ENCODE measurements around the gene GREB1.

GREB1 gene

DNA sequence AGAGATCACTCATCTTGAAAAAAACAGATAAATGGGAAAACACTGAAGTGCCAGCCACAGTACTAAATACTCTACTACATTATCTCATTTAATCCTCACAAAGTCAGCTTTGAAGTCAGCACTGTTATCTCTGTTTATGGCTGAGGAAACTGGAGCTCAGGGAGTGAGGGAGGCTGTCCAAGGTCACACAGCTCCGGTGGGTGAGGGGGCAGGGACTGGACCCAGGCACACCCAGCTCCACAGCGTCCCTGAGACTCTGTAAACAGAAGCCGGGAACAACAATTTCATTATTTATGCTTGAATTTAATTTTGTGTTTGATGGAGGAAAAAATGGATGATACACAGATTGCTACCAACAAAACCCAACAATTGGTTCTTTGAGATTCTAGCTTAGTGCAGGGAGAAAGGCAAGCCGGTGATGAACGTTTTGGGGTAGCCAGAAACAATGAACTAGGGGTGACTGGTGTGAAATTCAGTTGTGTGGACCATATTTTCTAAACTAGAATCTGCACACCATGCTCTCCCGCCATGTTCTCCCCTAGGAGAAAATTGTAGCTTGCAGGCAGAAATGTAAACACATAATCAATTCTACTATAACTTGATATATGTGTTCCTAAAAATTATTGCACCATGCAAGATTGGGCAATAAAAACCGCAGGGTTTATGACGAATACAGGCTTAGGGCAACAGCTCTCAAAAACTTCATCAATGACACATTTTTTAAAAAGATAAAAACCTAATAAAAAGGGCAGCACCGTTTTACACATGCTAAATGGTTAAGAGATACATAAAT is at the start of gene GREB1:
Gene GREB1, plus strand, starts transcription at position 768 of the 793 bp plus-strand sequence. CDS start 22,570 bp downstream, outside the sequence.
- no peak within 1 kb of the TSS for H3K9ac ChIP-seq (ENCODE audit: low read length)
- H3K4me1 ChIP-seq (ENCODE audit: control insufficient read depth, insufficient read depth, low read length): no peaks in the 10 kb centered on the region
- no peaks in the 10 kb centered on the region for H3K9me3 ChIP-seq (ENCODE audit: control insufficient read depth, low read length)
- no peaks in the 10 kb centered on the region for H3K36me3 ChIP-seq (ENCODE audit: control insufficient read depth, insufficient read depth, low read length)
- H3K27me3 ChIP-seq (ENCODE audit: control insufficient read depth, insufficient read depth, low read length): no peaks in the 10 kb centered on the region
- H3K4me3 ChIP-seq (ENCODE audit: low read length): no peak within 1 kb of the TSS

- no peaks in the 10 kb centered on the region for H3K9me3 ChIP-seq (ENCODE audit: control insufficient read depth, low read length)
- H3K27me3 ChIP-seq (ENCODE audit: control insufficient read depth, insufficient read depth, low read length): peaks cover 15% of the 10 kb centered on the region
- no peak overlapping the region for H3K4me3 ChIP-seq (ENCODE audit: low read length)
- no peak overlapping the region for H3K9ac ChIP-seq (ENCODE audit: low read length)
- H3K4me1 ChIP-seq (ENCODE audit: control insufficient read depth, insufficient read depth, low read length): no peaks in the 10 kb centered on the region
- no peaks in the 10 kb centered on the region for H3K36me3 ChIP-seq (ENCODE audit: control insufficient read depth, insufficient read depth, low read length)
Measured at GRCh38 chr2:11488809-11489208, 45.0 kb upstream of the GREB1 start.

GRCh38 chr2:11490194-11490593 is 43.7 kb upstream of the GREB1 start:
- Histone ChIP-seq H3K9me3 (ENCODE audit: control insufficient read depth, low read length) (no peaks in the 10 kb centered on the region), H3K4me1 (ENCODE audit: control insufficient read depth, insufficient read depth, low read length) (no peaks in the 10 kb centered on the region), H3K9ac (ENCODE audit: low read length) (no peak overlapping the region), H3K4me3 (ENCODE audit: low read length) (no peak overlapping the region), H3K27me3 (ENCODE audit: control insufficient read depth, insufficient read depth, low read length) (peaks cover 11% of the 10 kb centered on the region), H3K36me3 (ENCODE audit: control insufficient read depth, insufficient read depth, low read length) (no peaks in the 10 kb centered on the region)

GRCh38 chr2:11491348-11491933 is 42.4 kb upstream of the GREB1 start:
- no peaks in the 10 kb centered on the region for H3K9me3 ChIP-seq (ENCODE audit: control insufficient read depth, low read length)
- no peak overlapping the region for H3K9ac ChIP-seq (ENCODE audit: low read length)
- H3K36me3 ChIP-seq (ENCODE audit: control insufficient read depth, insufficient read depth, low read length): no peaks in the 10 kb centered on the region
- H3K4me1 ChIP-seq (ENCODE audit: control insufficient read depth, insufficient read depth, low read length): no peaks in the 10 kb centered on the region
- peaks cover 6% of the 10 kb centered on the region for H3K27me3 ChIP-seq (ENCODE audit: control insufficient read depth, insufficient read depth, low read length)
- no peak overlapping the region for H3K4me3 ChIP-seq (ENCODE audit: low read length)

DNA sequence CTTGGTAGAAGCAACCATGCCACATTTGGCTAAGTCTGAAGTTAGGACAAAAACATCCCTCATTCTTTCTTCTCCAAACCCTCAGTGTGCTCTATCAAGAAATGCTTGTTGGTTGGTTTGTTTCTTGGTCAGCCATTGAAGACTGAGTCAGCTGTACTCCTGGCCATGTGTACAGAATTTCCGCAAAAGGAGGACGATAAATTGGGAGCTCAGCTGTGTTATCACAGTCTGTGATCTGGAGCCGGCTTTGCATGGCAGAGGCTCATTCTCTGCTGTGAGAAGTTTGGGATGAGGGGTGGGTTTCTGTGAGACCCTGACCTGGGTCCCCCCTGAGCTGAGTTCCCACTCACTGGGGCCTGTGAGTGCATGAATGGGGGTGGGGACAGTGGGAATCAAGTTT is 41.6 kb upstream of the GREB1 start:
- H3K4me1 ChIP-seq (ENCODE audit: control insufficient read depth, insufficient read depth, low read length): no peaks in the 10 kb centered on the region
- no peak overlapping the region for H3K9ac ChIP-seq (ENCODE audit: low read length)
- no peaks in the 10 kb centered on the region for H3K9me3 ChIP-seq (ENCODE audit: control insufficient read depth, low read length)
- peaks cover 4% of the 10 kb centered on the region for H3K27me3 ChIP-seq (ENCODE audit: control insufficient read depth, insufficient read depth, low read length)
- H3K36me3 ChIP-seq (ENCODE audit: control insufficient read depth, insufficient read depth, low read length): no peaks in the 10 kb centered on the region
- H3K4me3 ChIP-seq (ENCODE audit: low read length): no peak overlapping the region

- H3K4me1 ChIP-seq (ENCODE audit: control insufficient read depth, insufficient read depth, low read length): no peaks in the 10 kb centered on the region
- H3K9ac ChIP-seq (ENCODE audit: low read length): no peak overlapping the region
- no peaks in the 10 kb centered on the region for H3K9me3 ChIP-seq (ENCODE audit: control insufficient read depth, low read length)
- no peak overlapping the region for H3K4me3 ChIP-seq (ENCODE audit: low read length)
- no peaks in the 10 kb centered on the region for H3K36me3 ChIP-seq (ENCODE audit: control insufficient read depth, insufficient read depth, low read length)
- H3K27me3 ChIP-seq (ENCODE audit: control insufficient read depth, insufficient read depth, low read length): peaks cover 4% of the 10 kb centered on the region
Measured at GRCh38 chr2:11492720-11493119, 41.1 kb upstream of the GREB1 start.

DNA sequence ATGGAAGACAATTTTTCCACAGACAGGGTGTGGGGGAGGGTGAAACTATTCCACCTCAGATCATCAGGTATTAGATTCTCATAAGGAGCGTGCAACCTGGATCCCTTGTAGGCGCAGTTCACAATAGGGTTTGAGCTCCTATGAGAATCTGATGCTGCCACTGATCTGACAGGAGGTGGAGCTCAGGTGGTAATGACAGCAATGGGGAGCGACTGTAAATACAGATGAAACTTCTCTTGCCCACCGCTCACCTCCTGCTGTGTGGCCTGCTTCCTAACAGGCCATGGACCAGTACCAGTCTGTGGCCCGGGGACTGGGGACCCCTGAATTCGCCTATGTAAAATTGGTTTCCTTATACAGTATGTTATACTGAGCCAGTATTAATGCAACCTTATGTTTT is 40.6 kb upstream of the GREB1 start:
- peaks cover 4% of the 10 kb centered on the region for H3K27me3 ChIP-seq (ENCODE audit: control insufficient read depth, insufficient read depth, low read length)

GRCh38 chr2:11494310-11494709 is 39.5 kb upstream of the GREB1 start:
- H3K4me3 ChIP-seq (ENCODE audit: low read length): no peak overlapping the region
- peaks cover 4% of the 10 kb centered on the region for H3K27me3 ChIP-seq (ENCODE audit: control insufficient read depth, insufficient read depth, low read length)
- no peak overlapping the region for H3K9ac ChIP-seq (ENCODE audit: low read length)
- no peaks in the 10 kb centered on the region for H3K36me3 ChIP-seq (ENCODE audit: control insufficient read depth, insufficient read depth, low read length)
- H3K9me3 ChIP-seq (ENCODE audit: control insufficient read depth, low read length): no peaks in the 10 kb centered on the region
- peaks cover 11% of the 10 kb centered on the region for H3K4me1 ChIP-seq (ENCODE audit: control insufficient read depth, insufficient read depth, low read length)

More for the DNA sequence above, 40.6 kb upstream of the GREB1 start:
- peaks cover under 1% of the 10 kb centered on the region for H3K4me1 ChIP-seq (ENCODE audit: control insufficient read depth, insufficient read depth, low read length)
- no peaks in the 10 kb centered on the region for H3K36me3 ChIP-seq (ENCODE audit: control insufficient read depth, insufficient read depth, low read length)
- H3K4me3 ChIP-seq (ENCODE audit: low read length): no peak overlapping the region
- H3K9ac ChIP-seq (ENCODE audit: low read length): no peak overlapping the region
- no peaks in the 10 kb centered on the region for H3K9me3 ChIP-seq (ENCODE audit: control insufficient read depth, low read length)

- Histone ChIP-seq H3K9ac (ENCODE audit: low read length) (no peak overlapping the region), H3K4me3 (ENCODE audit: low read length) (no peak overlapping the region), H3K36me3 (ENCODE audit: control insufficient read depth, insufficient read depth, low read length) (no peaks in the 10 kb centered on the region), H3K9me3 (ENCODE audit: control insufficient read depth, low read length) (no peaks in the 10 kb centered on the region), H3K27me3 (ENCODE audit: control insufficient read depth, insufficient read depth, low read length) (peaks cover 4% of the 10 kb centered on the region), H3K4me1 (ENCODE audit: control insufficient read depth, insufficient read depth, low read length) (peaks cover 16% of the 10 kb centered on the region)
Measured at GRCh38 chr2:11495844-11496681, 37.8 kb upstream of the GREB1 start.

DNA sequence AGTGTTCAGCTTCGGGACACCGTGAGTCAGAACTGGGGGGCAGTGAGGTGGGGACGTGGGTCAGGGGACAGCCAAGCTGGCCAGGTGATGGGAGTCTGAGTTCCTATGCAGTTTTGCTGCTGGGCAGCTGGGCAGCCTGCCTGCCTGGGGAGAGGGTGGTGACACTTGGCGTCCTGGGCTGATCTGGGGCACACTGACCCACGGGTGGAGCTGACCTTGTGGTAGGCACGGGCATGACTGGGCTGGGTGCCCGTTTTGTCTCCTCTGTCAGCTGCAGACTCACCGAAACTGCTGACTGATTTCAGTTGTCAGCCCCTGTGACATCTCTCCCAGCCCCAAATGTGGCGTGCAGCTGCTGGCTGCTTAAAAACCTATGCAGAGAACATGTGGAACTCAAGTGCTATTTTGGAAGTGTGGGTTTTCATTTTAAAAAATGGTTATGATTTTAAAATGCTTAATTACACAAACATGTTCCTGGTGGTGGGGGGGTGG is 35.3 kb upstream of the GREB1 start:
- Histone ChIP-seq H3K4me3 (ENCODE audit: low read length) (no peak overlapping the region), H3K36me3 (ENCODE audit: control insufficient read depth, insufficient read depth, low read length) (no peaks in the 10 kb centered on the region), H3K27me3 (ENCODE audit: control insufficient read depth, insufficient read depth, low read length) (no peaks in the 10 kb centered on the region), H3K9ac (ENCODE audit: low read length) (no peak overlapping the region), H3K9me3 (ENCODE audit: control insufficient read depth, low read length) (no peaks in the 10 kb centered on the region), H3K4me1 (ENCODE audit: control insufficient read depth, insufficient read depth, low read length) (peaks cover 16% of the 10 kb centered on the region)

- no peak overlapping the region for H3K9ac ChIP-seq (ENCODE audit: low read length)
- H3K9me3 ChIP-seq (ENCODE audit: control insufficient read depth, low read length): no peaks in the 10 kb centered on the region
- H3K36me3 ChIP-seq (ENCODE audit: control insufficient read depth, insufficient read depth, low read length): no peaks in the 10 kb centered on the region
- H3K27me3 ChIP-seq (ENCODE audit: control insufficient read depth, insufficient read depth, low read length): no peaks in the 10 kb centered on the region
- H3K4me1 ChIP-seq (ENCODE audit: control insufficient read depth, insufficient read depth, low read length): peaks cover 16% of the 10 kb centered on the region
- no peak overlapping the region for H3K4me3 ChIP-seq (ENCODE audit: low read length)
Measured at GRCh38 chr2:11499081-11499743, 34.6 kb upstream of the GREB1 start.

Data from mucosa of stomach (tissue), 1 donor.